Muscle of leg (tissue), 11 donors: ENCODE data around the gene MANBA. TPM values are rescaled to one million over a fixed set of nuclear protein-coding genes. Genes with fewer than 3 reads are reported as not detected.
A peak's percentile ranks its signal among the peaks of the same experiment; 100 is the strongest.
"Not testable (repeated sequence)": the region's sequence is repeated elsewhere in the genome, so short reads cannot be mapped to it uniquely, and the experiment has no call there.

Source experiments
- DNase-seq: peaks from one replicate; pipeline ENCODE4 v3.0.0; 2013
- H3K27ac ChIP-seq: one replicate; pipeline ENCODE4 v1.5.1; 2013; ENCODE audit warnings: mild to moderate bottlenecking, low read length, control low read depth
- H3K27me3 ChIP-seq: one replicate; pipeline ENCODE4 v1.6.1; 2013; ENCODE audit warnings: low read length; ENCODE audit not compliant: control insufficient read depth, insufficient read depth
- H3K36me3 ChIP-seq: one replicate; pipeline ENCODE4 v1.6.1; 2013; ENCODE audit warnings: low read length; ENCODE audit not compliant: control insufficient read depth, insufficient read depth
- H3K4me1 ChIP-seq: one replicate; pipeline ENCODE4 v1.6.1; 2013; ENCODE audit warnings: low read length; ENCODE audit not compliant: control insufficient read depth, insufficient read depth
- H3K4me3 ChIP-seq: one replicate; pipeline ENCODE4 v1.5.1; 2013; ENCODE audit warnings: low read length, control low read depth
- H3K9me3 ChIP-seq: replicated peaks from 2 replicates; pipeline ENCODE4 v1.6.1; 2013; ENCODE audit warnings: low read depth, low read length; ENCODE audit not compliant: control insufficient read depth
- WGBS: methylation state at CpG from one replicate; pipeline ENCODE4 v1.1.5; 2013; ENCODE audit warnings: missing lambda C conversion rate; ENCODE audit not compliant: insufficient coverage; 5-methylcytosine and 5-hydroxymethylcytosine counted together
- polyA plus RNA-seq, 8 donors: library from polyadenylated mRNA; unstranded; fragments of 120-200 nt; gene quantifications; one replicate each; pipeline versions ENCODE4 v1.2.1 to v1.2.3, GENCODE V29; 2013; ENCODE audit warnings: inconsistent platforms in 1 of 8, low replicate concordance in 1 of 8; ENCODE audit not compliant: insufficient read length in 8 of 8, insufficient read depth in 1 of 8
- total RNA-seq: library from RNA; stranded (reverse); fragments of 120-200 nt; gene quantifications from one replicate; pipeline ENCODE4 v1.2.4, GENCODE V29; 2013

The MANBA gene
- total and polyA plus RNA-seq, 9 donors = 7.7 to 25.8 (median 10.8) TPM

DNA sequence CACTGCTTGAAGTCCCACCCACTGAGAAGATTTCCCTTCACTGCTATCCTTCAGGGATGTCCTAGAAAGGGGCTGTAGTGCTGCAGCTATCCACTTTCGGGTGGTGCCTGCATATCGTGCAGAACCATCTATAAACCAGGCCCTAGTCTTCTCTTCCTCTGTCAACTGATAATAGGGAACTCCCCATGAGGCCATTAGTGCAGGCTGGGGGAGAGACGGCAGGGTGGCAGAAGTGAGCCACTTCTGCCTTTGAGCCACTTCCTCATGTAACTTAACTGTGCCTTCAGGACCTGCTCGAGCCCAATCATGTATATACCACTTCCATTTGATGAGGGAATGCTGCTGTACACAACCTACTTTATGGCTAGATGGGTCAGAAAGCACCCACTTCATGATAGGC, 17.4 kb downstream of the MANBA start:
- WGBS = no CpG with 5 or more reads among the region's 4 CpGs
- not testable (repeated sequence) for H3K4me3 ChIP-seq, H3K9me3 ChIP-seq, H3K4me1 ChIP-seq, H3K36me3 ChIP-seq, H3K27me3 ChIP-seq, H3K27ac ChIP-seq
- peak; percentile 32 for DNase-seq

DNA sequence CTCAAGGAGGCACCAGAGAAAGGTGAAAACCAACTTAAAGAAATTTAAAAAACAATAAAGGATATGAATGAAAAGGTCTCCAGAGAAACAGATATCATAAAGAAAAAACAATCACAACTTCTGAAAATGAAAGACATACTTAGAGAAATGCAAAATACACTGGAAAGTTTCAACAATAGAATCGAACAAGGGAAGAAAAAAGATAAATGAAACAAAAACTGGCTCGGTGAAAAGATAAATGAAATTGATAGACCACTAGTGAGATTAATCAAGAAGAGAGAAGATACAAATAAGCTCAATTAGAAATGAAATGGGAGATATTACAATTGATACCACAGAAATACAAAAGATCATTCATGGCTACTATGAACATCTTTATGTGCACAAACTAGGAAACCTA, 22.0 kb downstream of the MANBA start:
- not testable (repeated sequence) for H3K9me3 ChIP-seq, H3K4me3 ChIP-seq, H3K27me3 ChIP-seq, H3K4me1 ChIP-seq, H3K27ac ChIP-seq, H3K36me3 ChIP-seq, DNase-seq
- no CpG with 5 or more reads among the region's 2 CpGs for WGBS

DNA sequence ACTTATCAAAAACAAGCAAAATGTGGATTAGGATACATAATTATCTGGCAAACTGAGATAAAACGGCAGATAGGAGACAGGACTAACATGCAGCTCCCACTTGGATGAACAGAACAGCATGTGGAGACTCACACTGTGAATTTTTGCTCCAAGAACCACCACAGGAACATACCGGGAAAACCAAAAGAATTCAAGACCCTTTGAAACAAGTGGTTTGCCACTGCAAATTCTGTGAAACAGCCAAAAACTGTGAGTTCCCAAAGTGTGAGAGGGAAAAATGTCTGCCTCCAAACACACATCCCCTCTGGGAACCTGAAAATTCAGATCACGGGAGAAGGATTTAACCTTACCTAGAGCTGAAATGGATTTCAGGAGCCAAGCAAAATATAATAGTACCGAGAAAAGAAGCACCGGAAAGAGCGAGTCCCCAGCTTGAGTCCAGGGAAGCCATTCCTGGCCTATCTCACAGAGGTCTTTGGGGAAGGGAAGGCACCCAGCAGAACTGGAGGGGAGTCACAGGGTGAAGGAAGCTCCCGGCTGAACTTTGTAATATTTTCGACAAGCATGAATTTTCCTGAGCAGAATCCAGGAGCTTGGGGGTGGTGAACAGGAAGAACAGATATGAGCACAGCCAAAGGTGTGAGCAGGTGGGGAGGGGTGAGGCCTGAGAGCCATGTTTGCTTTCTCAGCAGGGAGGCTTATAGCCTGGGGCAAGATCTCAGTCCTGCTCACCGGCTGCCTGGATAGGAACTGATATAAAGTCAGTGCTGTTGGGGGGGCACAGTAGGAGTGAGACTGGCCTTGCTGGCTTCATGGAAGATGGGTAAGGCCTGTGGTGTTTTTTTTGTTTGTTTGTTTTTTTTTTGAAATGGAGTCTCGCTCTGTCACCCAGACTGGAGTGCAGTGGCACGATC, 23.9 kb downstream of the MANBA start:
- peaks cover 10% of the 10 kb centered on the region for H3K9me3 ChIP-seq
- no peaks in the 10 kb centered on the region for H3K27me3 ChIP-seq
- DNase-seq = no peak
- H3K36me3 ChIP-seq = no peaks in the 10 kb centered on the region
- H3K27ac ChIP-seq = no peak overlapping the region
- H3K4me3 ChIP-seq = no peak overlapping the region
- no peaks in the 10 kb centered on the region for H3K4me1 ChIP-seq
- WGBS = 93% methylated on average over 7 of the region's 11 CpGs

DNA sequence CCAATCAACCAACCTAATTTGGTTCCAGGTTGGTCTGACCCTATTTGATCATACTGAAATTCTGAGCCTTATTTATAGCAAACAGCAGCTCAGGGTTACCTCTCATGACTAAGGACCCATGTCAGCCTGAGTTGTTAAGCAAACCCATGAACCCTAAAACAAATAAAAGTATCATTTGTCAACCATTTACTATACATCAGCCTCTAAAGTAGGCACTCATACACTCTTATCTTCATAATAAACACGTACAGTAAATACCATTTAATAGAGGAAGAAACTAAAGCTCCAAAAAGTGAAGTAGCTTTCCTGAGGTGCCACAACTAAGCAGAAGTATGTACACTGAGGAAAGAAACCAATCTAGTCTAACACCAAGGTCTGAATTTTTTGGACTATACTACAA, 25.2 kb downstream of the MANBA start:
- no CpG with 5 or more reads among the region's 1 CpG for WGBS
- Histone ChIP-seq H3K27me3 (no peaks in the 10 kb centered on the region), H3K9me3 (peaks cover 12% of the 10 kb centered on the region), H3K4me1 (no peaks in the 10 kb centered on the region), H3K4me3 (no peak overlapping the region), H3K36me3 (no peaks in the 10 kb centered on the region), H3K27ac (no peak overlapping the region)
- DNase-seq = no peak

DNA sequence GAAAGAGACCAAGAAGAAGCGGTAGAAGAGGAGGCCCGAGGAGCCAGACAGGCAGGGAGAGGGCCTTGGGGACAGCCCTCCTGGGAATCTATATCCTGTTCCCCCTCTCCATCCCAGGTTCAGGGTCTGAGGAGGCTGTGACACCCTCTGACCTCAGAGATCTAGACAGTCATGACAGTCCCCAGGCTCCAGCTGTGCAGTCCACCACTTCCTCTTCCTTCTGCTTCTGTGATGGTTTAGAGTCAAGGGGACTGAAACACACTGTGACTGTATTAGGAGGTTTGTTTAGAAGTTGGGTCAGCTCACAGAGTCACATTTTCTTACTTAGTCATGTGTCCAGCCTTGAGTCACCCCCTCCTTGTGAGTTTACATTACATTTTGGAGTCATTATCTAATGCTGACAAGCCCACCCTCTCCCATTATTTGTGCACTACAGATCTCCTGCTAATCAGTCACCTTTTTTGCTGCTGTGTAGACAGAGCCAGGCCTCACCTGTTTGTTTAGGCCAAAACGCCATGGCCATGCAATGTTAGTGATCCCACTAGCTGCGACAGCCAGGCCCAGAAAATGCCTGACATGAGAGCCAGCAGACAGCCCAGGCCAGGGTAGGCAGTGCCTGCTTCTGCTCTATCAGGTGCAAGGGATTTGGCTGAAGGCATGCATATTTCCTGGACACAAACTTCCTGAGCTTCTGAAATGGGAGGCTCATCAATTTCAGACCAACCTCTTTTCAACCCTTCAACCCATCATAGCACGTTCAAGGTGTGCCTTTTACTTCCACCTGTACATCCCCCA, 26.0 kb downstream of the MANBA start:
- no peaks in the 10 kb centered on the region for H3K27me3 ChIP-seq
- no peaks in the 10 kb centered on the region for H3K36me3 ChIP-seq
- H3K4me1 ChIP-seq = no peaks in the 10 kb centered on the region
- peak; percentile 30 for DNase-seq
- no peak overlapping the region for H3K4me3 ChIP-seq
- peaks cover 10% of the 10 kb centered on the region for H3K9me3 ChIP-seq
- peak overlapping the region; percentile 15 for H3K27ac ChIP-seq
- 81% methylated on average over 4 of the region's 5 CpGs for WGBS

DNA sequence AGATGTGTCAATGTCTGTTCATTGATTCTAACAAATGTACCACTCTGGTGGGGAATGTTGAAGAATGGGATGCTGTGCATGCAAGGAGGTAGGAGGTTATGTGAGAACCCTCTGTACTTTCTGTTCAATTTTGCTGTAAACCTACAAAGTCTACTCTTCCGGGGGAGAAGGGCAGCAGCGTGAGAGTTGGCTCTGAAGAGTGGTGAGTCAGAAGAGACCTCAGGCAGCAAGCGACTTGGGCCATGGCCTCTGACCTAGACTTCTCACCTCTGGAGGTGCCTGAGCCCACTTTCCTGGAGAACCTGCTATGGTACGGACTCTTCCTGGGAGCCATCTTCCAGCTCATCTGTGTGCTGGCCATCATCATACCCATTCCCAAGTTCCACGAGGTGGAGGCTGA, 26.7 kb downstream of the MANBA start:
- H3K4me3 ChIP-seq = no peak overlapping the region
- peaks cover 5% of the 10 kb centered on the region for H3K9me3 ChIP-seq
- H3K36me3 ChIP-seq = no peaks in the 10 kb centered on the region
- no peaks in the 10 kb centered on the region for H3K4me1 ChIP-seq
- no peaks in the 10 kb centered on the region for H3K27me3 ChIP-seq
- DNase-seq = no peak
- 97% methylated on average over 5 of the region's 5 CpGs for WGBS
- no peak overlapping the region for H3K27ac ChIP-seq

DNA sequence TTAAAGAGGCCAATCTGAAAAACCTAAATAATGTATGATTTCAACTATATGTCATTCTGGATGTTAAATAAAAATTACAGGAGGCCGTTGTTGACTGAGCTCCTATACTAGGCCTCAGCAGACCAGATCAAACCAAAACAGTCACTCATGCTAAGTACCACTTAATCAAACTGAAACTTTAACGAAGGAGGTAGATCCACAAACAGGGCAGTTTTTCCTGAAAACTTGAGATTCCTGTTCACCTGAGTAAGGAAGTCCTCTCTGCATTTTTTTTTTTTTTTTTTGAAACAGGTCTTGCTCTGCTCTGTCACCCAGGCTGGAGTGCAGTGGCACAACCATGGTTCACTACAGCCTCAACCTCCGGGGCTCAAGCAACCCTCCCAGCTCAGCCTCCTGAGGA, 27.7 kb downstream of the MANBA start:
- Histone ChIP-seq H3K36me3 (no peaks in the 10 kb centered on the region), H3K27me3 (no peaks in the 10 kb centered on the region), H3K27ac (no peak overlapping the region), H3K4me1 (no peaks in the 10 kb centered on the region), H3K4me3 (no peak overlapping the region), H3K9me3 (peaks cover 2% of the 10 kb centered on the region)
- no peak for DNase-seq
- no CpG with 5 or more reads among the region's 3 CpGs for WGBS

DNA sequence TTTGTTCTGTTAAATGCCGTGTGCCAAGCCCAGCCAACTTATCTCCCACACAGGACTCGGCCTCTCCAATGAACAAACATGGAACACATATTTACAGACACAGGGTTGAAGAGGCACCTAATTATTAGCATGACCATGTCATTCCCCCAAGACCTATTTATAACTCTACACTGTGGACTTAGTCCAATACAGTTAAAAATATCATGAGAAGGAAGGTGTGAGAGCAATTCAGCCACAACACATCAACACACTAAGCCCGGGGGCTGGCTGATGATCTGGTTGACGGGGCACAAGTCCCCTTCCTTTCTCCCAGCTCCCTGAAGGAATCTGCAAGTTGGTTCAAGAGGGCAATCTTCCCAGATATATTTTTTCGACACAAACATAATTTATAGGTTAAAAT, 28.1 kb downstream of the MANBA start:
- Histone ChIP-seq H3K36me3 (no peaks in the 10 kb centered on the region), H3K9me3 (peaks cover 2% of the 10 kb centered on the region), H3K27me3 (no peaks in the 10 kb centered on the region), H3K27ac (no peak overlapping the region), H3K4me3 (no peak overlapping the region), H3K4me1 (no peaks in the 10 kb centered on the region)
- WGBS = no CpG with 5 or more reads among the region's 5 CpGs
- DNase-seq = peak; percentile 10

DNA sequence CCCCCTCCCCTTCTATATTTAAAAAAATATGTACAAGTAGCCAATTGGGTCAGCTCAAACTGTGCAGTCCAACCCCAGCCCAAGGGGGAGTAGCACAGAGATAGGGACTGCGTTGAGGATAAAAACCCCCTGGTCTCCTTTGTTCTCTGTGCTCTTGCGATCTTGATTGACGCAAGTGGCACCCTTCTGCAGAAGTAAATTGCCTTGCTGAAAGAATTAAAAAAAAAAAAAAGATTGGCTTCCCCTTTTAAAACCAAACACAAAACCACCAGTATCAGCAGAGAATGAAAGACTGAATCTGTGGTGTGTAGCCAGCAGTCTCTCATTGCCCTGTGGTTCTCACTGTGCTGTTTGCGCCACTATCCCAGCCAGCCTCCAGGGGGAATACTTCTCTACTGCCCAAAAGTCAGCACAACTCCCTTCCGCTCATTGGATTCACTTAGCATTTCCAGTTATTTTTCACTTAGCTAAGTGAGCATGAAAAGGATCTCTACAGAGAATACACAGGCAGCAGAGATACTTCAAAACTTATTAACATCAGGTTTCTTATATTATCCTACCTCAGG, 29.7 kb downstream of the MANBA start:
- no peak overlapping the region for H3K27ac ChIP-seq
- H3K4me1 ChIP-seq = no peaks in the 10 kb centered on the region
- WGBS = 86% methylated on average over 1 of the region's 5 CpGs
- no peaks in the 10 kb centered on the region for H3K27me3 ChIP-seq
- H3K9me3 ChIP-seq = peaks cover 2% of the 10 kb centered on the region
- no peak for DNase-seq
- no peaks in the 10 kb centered on the region for H3K36me3 ChIP-seq
- no peak overlapping the region for H3K4me3 ChIP-seq

DNA sequence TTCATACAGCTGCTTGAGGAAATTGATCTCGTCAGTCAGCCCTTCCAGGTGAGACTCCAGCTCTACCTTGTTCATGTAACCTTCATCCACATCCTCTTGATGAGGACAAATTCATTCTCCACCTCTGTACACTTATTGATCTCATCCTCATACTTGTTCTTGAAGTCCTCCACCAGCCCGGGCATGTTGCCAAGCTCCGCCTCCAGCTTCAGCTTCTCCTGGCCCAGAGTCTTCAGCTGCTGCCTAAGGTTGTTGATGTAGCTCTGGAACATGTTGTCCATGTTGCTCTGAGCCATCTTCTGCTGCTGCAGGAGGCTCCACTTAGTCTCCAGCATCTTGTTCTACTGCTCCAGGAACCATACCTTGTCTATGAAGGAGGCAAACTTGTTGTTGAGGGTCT, 31.3 kb downstream of the MANBA start:
- not testable (repeated sequence) for H3K27me3 ChIP-seq, H3K4me1 ChIP-seq, H3K27ac ChIP-seq, DNase-seq, H3K9me3 ChIP-seq, H3K36me3 ChIP-seq, H3K4me3 ChIP-seq
- 88% methylated on average over 3 of the region's 3 CpGs for WGBS
